SK-N-SH (cell line): ENCODE measurements around the gene FZD10.

ENCODE experiments used
- CTCF ChIP-seq: fragments of 200-600 bp; sonication (generic); IDR thresholded peaks from 2 replicates; pipeline ENCODE4 v1.6.1; 2017; ENCODE audit warnings: antibody characterized with exemption, mild to moderate bottlenecking, moderate library complexity
- EZH2phosphoT487 ChIP-seq: fragments of 200-600 bp; sonication (generic); IDR thresholded peaks from 2 replicates; pipeline ENCODE4 v1.6.1; 2017; ENCODE audit warnings: low read depth, mixed run types, mild to moderate bottlenecking, antibody characterized with exemption, moderate library complexity, borderline replicate concordance
- GABPA ChIP-seq: IDR thresholded peaks from 2 replicates; pipeline ENCODE4 v1.4.0; 2012; ENCODE audit warnings: low read depth, mild to moderate bottlenecking
- MAX ChIP-seq: IDR thresholded peaks from 2 replicates; pipeline ENCODE4 v1.4.0; 2012; ENCODE audit warnings: low read depth
- MXI1 ChIP-seq: IDR thresholded peaks from 2 replicates; pipeline ENCODE4 v1.6.1; 2012; ENCODE audit warnings: mild to moderate bottlenecking, low read depth, low read length, improper control_type of control experiment
- PBX3 ChIP-seq: IDR thresholded peaks from 2 replicates; pipeline ENCODE4; 2012
- POLR2AphosphoS5 ChIP-seq: IDR thresholded peaks from 2 replicates; pipeline ENCODE4 v1.6.1; 2012; ENCODE audit warnings: low read depth, low read length
- RCOR1 ChIP-seq: fragments of 150-350 bp; IDR thresholded peaks from 2 replicates; pipeline ENCODE4 v1.6.1; 2017; ENCODE audit warnings: antibody characterized with exemption, low read length
- TAF1 ChIP-seq: IDR thresholded peaks from 2 replicates; pipeline ENCODE4 v1.6.1; 2012; ENCODE audit warnings: low read depth, mild to moderate bottlenecking, low read length, moderate library complexity, borderline replicate concordance
- TEAD4 ChIP-seq: IDR thresholded peaks from 2 replicates; pipeline ENCODE4 v1.4.0; 2012; ENCODE audit warnings: mild to moderate bottlenecking, borderline replicate concordance; ENCODE audit not compliant: insufficient read depth
- USF2 ChIP-seq: fragments of 150-350 bp; IDR thresholded peaks from 2 replicates; pipeline ENCODE4 v1.6.1; 2017; ENCODE audit warnings: antibody characterized with exemption, low read length, low read depth, borderline replicate concordance
- YY1 ChIP-seq: IDR thresholded peaks from 2 replicates; pipeline ENCODE4 v1.4.0; 2012; ENCODE audit warnings: low read depth, mild to moderate bottlenecking

- TF ChIP-seq TAF1 (no peak), CTCF (no peak), YY1 (no peak), TEAD4 (no peak), MXI1 (no peak), PBX3 (no peak), POLR2AphosphoS5 (no peak), MAX (no peak), USF2 (no peak), RCOR1 (no peak), GABPA (no peak), EZH2phosphoT487 (no peak)
Observed at GRCh38 chr12:130120012-130120805, 42.1 kb upstream of the FZD10 start.
